Fibroblast of lung (primary cell): ENCODE measurements around the gene WDR47.

ENCODE experiments used
- CTCF ChIP-seq, 2 donors: IDR thresholded peaks in 1 of 2; conservative IDR thresholded peaks in 1 of 2; 1 replicate in 1 of 2; 2 replicates in 1 of 2; pipeline ENCODE4 v1.5.1; 2011 to 2012; ENCODE audit warnings: low read length in 2 of 2, control low read depth in 1 of 2, inconsistent platforms in 1 of 2, low read depth in 1 of 2, mild to moderate bottlenecking in 1 of 2
- EZH2 ChIP-seq: IDR thresholded peaks from 2 replicates; pipeline ENCODE4 v1.5.1; 2012; ENCODE audit warnings: low read length, control low read depth, mild to moderate bottlenecking; ENCODE audit errors: missing control alignments

GRCh38 chr1:108947871-108948525 is 93.9 kb downstream of the WDR47 start:
- TF ChIP-seq CTCF (conservative IDR thresholded peaks at IDR 0.05 in 1 of 2, IDR thresholded peaks at IDR 0.05 in 1 of 2; ENCODE audit: low read depth in 1 of 2, low read length in 2 of 2), result no peak
- TF ChIP-seq EZH2, result no peak
